Activated CD4-positive, alpha-beta T cell treated with anti-CD3 and anti-CD28 coated beads, Interleukin-2, amount 10 ng/mL, durations not matched to agents 24 days and 14 days (primary cell): ENCODE data around the gene NELFB. TPM values are rescaled to one million over a fixed set of nuclear protein-coding genes. Genes with fewer than 3 reads are reported as not detected.

ENCODE experiments used
- DNase-seq: peaks from one replicate; pipeline ENCODE4 v3.0.0; 2022
- H3K27ac Mint-ChIP-seq: one replicate; pipeline ENCODE4 v1.8.0; 2022; ENCODE audit warnings: mild to moderate bottlenecking, mixed read lengths
- H3K27me3 Mint-ChIP-seq: one replicate; pipeline ENCODE4 v1.8.0; 2022; ENCODE audit warnings: mixed read lengths
- H3K36me3 Mint-ChIP-seq: one replicate; pipeline ENCODE4 v1.8.0; 2022; ENCODE audit warnings: low read depth, mild to moderate bottlenecking, mixed read lengths
- H3K4me1 Mint-ChIP-seq: one replicate; pipeline ENCODE4 v1.8.0; 2021; ENCODE audit warnings: mixed read lengths
- H3K4me3 Mint-ChIP-seq: one replicate; pipeline ENCODE4 v1.8.0; 2022; ENCODE audit warnings: mild to moderate bottlenecking, moderate library complexity, mixed read lengths
- H3K9me3 Mint-ChIP-seq: one replicate; pipeline ENCODE4 v1.8.0; 2021; ENCODE audit warnings: mixed read lengths
- intact Hi-C: fragments of 100-400 bp; cut with micrococcal nuclease; formaldehyde crosslinking; loops from one replicate; pipeline ENCODE4 v1.15.1; 2023
- total RNA-seq: library from RNA; stranded (reverse); gene quantifications from 2 replicates; pipeline ENCODE4 v1.2.3, GENCODE V29; 2022

The NELFB gene
- total RNA-seq: 72.4 and 75.3 TPM in 2 replicates

DNA sequence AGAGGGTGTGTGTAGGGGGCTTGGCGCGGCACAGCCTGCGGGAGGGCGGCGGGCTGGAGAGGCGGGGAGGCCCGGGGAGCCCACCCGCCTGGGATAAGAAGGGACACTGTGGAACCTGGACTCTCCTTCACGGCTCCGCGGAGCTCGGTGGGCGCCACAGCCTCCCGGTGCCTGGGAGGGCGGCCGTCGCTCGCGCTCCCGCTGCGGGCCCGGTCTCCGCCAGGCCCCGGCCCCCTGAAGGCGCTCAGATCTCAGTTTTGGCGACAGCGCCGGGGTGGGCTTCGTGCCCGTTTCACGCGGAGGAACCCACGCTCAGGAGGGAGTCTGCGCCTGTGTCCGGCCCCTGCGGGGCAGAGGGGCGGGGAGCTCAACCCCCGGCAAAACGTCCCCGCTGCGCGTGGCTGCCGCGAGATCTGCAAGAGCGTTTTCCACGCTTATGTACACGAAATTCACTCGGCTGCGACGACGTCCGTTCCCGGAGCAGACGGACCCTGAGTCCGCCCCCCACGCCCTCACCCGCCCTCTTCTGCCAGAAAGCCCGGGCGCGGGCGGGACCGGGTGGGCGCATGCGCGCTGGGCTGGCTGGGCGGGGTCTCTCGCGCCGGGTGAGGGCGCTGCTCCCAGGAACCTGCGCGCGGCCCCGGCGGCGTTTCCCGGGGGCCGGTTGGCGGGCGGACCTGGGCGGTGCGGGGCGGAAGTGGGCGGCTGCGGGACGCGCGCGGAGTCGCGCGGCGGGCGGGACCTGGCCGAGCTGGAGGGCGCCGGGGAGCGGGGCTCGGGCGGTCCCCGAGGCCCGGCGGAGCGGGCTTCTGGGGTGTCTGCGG lies at the start of gene NELFB:
TSS of gene NELFB (plus strand) at position 704 of the 824 bp plus-strand sequence.
- intact Hi-C loops: loop anchor here (1.0 kb wide), 1 partner anchor 14 kb away; the partner anchor contains the start of gene TUBB4B
- peak; percentile 100 for DNase-seq
- Mint-ChIP-seq H3K4me3 (peak within 1 kb of the TSS; percentile 90), H3K27ac (peak within 1 kb of the TSS; percentile 84), H3K36me3 (peaks cover 12% of the 10 kb centered on the region), H3K27me3 (peaks cover 1% of the 10 kb centered on the region), H3K4me1 (peaks cover 13% of the 10 kb centered on the region), H3K9me3 (no peaks in the 10 kb centered on the region)

GRCh38 chr9:137206602-137207001 lies 48.5 kb upstream of the NELFB start:
- Mint-ChIP-seq H3K9me3 (no peaks in the 10 kb centered on the region), H3K4me1 (peaks cover 28% of the 10 kb centered on the region), H3K27me3 (no peaks in the 10 kb centered on the region), H3K36me3 (peaks cover 26% of the 10 kb centered on the region), H3K27ac (peak overlapping the region; percentile 93), H3K4me3 (peak overlapping the region; percentile 94)
- no peak for DNase-seq
- intact Hi-C loops: no loop called here

GRCh38 chr9:137211532-137211931 lies 43.6 kb upstream of the NELFB start:
- H3K36me3 Mint-ChIP-seq: peaks cover 21% of the 10 kb centered on the region
- intact Hi-C loops: no loop called here
- no peak overlapping the region for H3K27ac Mint-ChIP-seq
- peaks cover 11% of the 10 kb centered on the region for H3K4me1 Mint-ChIP-seq
- H3K9me3 Mint-ChIP-seq: no peaks in the 10 kb centered on the region
- no peak overlapping the region for H3K4me3 Mint-ChIP-seq
- DNase-seq: no peak
- no peaks in the 10 kb centered on the region for H3K27me3 Mint-ChIP-seq

GRCh38 chr9:137212520-137212919 lies 42.6 kb upstream of the NELFB start:
- no peak overlapping the region for H3K27ac Mint-ChIP-seq

GRCh38 chr9:137213160-137214060 lies 41.7 kb upstream of the NELFB start:
- intact Hi-C loops: no loop called here
- no peaks in the 10 kb centered on the region for H3K4me1 Mint-ChIP-seq
- H3K4me3 Mint-ChIP-seq: no peak overlapping the region
- no peak overlapping the region for H3K27ac Mint-ChIP-seq
- no peak for DNase-seq
- H3K9me3 Mint-ChIP-seq: no peaks in the 10 kb centered on the region
- no peaks in the 10 kb centered on the region for H3K27me3 Mint-ChIP-seq
- H3K36me3 Mint-ChIP-seq: peaks cover 11% of the 10 kb centered on the region

More at GRCh38 chr9:137212520-137212919, 42.6 kb upstream of the NELFB start:
- no peak overlapping the region for H3K4me3 Mint-ChIP-seq
- DNase-seq: no peak
- H3K9me3 Mint-ChIP-seq: no peaks in the 10 kb centered on the region
- peaks cover 1% of the 10 kb centered on the region for H3K4me1 Mint-ChIP-seq
- intact Hi-C loops: no loop called here
- H3K27me3 Mint-ChIP-seq: no peaks in the 10 kb centered on the region
- H3K36me3 Mint-ChIP-seq: peaks cover 16% of the 10 kb centered on the region

GRCh38 chr9:137214620-137215019 lies 40.5 kb upstream of the NELFB start:
- Mint-ChIP-seq H3K4me3 (no peak overlapping the region), H3K27me3 (no peaks in the 10 kb centered on the region), H3K36me3 (peaks cover 6% of the 10 kb centered on the region), H3K4me1 (no peaks in the 10 kb centered on the region), H3K9me3 (no peaks in the 10 kb centered on the region), H3K27ac (no peak overlapping the region)
- DNase-seq: no peak
- intact Hi-C loops: no loop called here

- no peaks in the 10 kb centered on the region for H3K4me1 Mint-ChIP-seq
Observed at GRCh38 chr9:137215196-137215986, 39.7 kb upstream of the NELFB start.

GRCh38 chr9:137216188-137216965 lies 38.8 kb upstream of the NELFB start:
- intact Hi-C loops: no loop called here
- no peaks in the 10 kb centered on the region for H3K9me3 Mint-ChIP-seq
- no peak overlapping the region for H3K27ac Mint-ChIP-seq
- peaks cover 4% of the 10 kb centered on the region for H3K36me3 Mint-ChIP-seq
- no peak for DNase-seq
- no peaks in the 10 kb centered on the region for H3K4me1 Mint-ChIP-seq
- H3K27me3 Mint-ChIP-seq: no peaks in the 10 kb centered on the region
- H3K4me3 Mint-ChIP-seq: no peak overlapping the region

More at GRCh38 chr9:137215196-137215986, 39.7 kb upstream of the NELFB start:
- Mint-ChIP-seq H3K4me3 (no peak overlapping the region), H3K36me3 (peaks cover 4% of the 10 kb centered on the region), H3K27me3 (no peaks in the 10 kb centered on the region), H3K9me3 (no peaks in the 10 kb centered on the region), H3K27ac (no peak overlapping the region)
- intact Hi-C loops: no loop called here
- DNase-seq: no peak

DNA sequence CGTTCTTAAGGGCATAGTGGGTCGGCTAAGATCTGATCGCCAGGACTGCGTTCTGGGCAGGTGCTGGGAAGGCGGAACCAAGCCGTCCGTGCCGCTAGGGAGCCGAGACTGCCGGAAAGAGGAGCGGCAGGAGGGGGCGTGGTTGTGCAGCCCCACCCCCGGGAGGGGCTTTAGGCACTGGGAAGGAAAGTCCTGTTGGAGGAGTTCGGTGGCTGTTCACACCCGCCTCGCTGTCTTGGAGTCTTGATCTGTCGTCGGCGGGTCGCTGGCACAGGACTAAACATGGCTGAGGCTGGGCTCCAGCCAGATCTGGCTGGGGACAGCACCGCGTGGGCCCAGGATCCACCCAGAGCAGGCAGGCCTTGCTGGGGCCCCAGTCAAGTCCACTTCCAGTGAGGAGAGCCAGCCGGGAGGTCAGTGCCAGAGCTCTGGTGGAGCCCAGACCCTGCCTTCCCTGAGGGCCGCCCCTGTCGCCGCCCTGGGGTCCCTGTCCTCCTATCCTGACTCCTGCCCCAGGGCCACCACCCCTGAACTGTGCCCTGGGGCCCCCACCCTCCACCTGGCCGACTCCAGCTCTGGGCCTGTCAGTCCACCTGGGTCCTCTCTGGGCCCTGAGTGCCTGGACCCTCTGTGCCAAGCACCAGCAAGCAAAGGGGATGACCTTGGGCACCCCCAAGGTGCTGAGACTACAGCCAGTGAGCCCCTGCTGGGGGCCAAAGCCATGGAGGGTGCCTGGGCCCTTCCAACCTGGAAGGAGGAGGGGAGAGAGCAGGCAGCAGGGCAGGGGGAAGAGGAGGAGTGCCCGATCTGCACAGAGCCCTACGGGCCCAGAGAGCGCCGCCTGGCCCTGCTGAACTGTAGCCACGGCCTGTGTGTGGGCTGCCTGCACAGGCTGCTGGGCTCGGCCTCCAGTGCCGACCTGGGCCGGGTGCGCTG lies 37.6 kb upstream of the NELFB start:
- H3K4me3 Mint-ChIP-seq: no peak overlapping the region
- no peak for DNase-seq
- no peaks in the 10 kb centered on the region for H3K27me3 Mint-ChIP-seq
- intact Hi-C loops: no loop called here
- H3K27ac Mint-ChIP-seq: no peak overlapping the region
- H3K36me3 Mint-ChIP-seq: peaks cover 4% of the 10 kb centered on the region
- H3K9me3 Mint-ChIP-seq: no peaks in the 10 kb centered on the region
- no peaks in the 10 kb centered on the region for H3K4me1 Mint-ChIP-seq

- no peaks in the 10 kb centered on the region for H3K27me3 Mint-ChIP-seq
- H3K9me3 Mint-ChIP-seq: no peaks in the 10 kb centered on the region
- no peak overlapping the region for H3K27ac Mint-ChIP-seq
- no peak overlapping the region for H3K4me3 Mint-ChIP-seq
- H3K36me3 Mint-ChIP-seq: no peaks in the 10 kb centered on the region
- DNase-seq: no peak
- peaks cover 2% of the 10 kb centered on the region for H3K4me1 Mint-ChIP-seq
- intact Hi-C loops: no loop called here
Observed at GRCh38 chr9:137218212-137218753, 36.8 kb upstream of the NELFB start.

DNA sequence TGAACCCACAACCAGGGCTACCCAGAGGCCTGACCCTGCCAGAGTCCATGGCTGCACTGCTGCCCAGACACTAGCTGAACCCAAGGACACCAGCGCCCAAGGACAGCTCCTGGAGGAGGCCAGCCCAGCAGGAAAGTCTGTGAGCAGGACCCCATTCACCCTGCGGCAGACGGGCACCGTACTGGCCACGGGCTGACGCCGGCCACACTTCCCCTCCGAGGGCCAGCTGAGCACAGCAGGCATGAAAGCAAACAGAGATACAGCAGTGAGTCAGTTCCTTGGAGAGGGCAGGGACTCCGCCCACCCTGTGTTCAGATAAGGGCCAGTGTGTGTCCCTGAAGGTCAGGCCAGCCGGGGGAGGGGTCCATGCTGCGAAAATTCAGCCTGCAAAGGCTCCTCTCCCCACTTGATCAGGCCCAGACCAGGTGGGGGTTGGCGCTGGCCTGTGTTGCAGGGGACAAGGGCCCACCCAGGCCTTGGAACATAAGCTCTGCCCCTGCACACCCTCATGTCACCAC lies 36.3 kb upstream of the NELFB start:
- Mint-ChIP-seq H3K4me3 (no peak overlapping the region), H3K36me3 (no peaks in the 10 kb centered on the region), H3K27me3 (no peaks in the 10 kb centered on the region), H3K9me3 (no peaks in the 10 kb centered on the region), H3K4me1 (peaks cover 2% of the 10 kb centered on the region), H3K27ac (no peak overlapping the region)
- intact Hi-C loops: no loop called here
- no peak for DNase-seq
